AG04450 (cell line): ENCODE measurements around the gene CALY. TPM values are rescaled to one million over a fixed set of nuclear protein-coding genes. Genes with fewer than 3 reads are reported as not detected.
A peak's percentile ranks its signal among the peaks of the same experiment; 100 is the strongest.

Experiments
- CTCF ChIA-PET: fragments of 300-600, 350-600 bp; formaldehyde crosslinking; extraction: SDS; loops from one replicate; lab custom pipeline; 2022; ENCODE audit warnings: antibody characterized with exemption, inconsistent platforms; lab: Charles Lee
- POLR2A ChIA-PET: fragments of 350-600 bp; formaldehyde crosslinking; extraction: SDS; loops from one replicate; lab custom pipeline; 2021; ENCODE audit warnings: antibody characterized with exemption, inconsistent platforms; lab: Yijun Ruan, JAX
- DNase-seq: peaks from one replicate; pipeline ENCODE4 v3.0.0-alpha.2; 2011; ENCODE audit warnings: low read depth, low spot score
- H3K27ac ChIP-seq: one replicate; pipeline ENCODE4 v1.5.1; 2012; ENCODE audit warnings: low read depth, low read length, control low read depth
- H3K27me3 ChIP-seq: one replicate; pipeline ENCODE4 v1.6.0; 2012; ENCODE audit warnings: low read length; ENCODE audit not compliant: control insufficient read depth, insufficient read depth
- H3K4me3 ChIP-seq: 2 replicates; pipeline ENCODE4 v1.5.1; 2011; ENCODE audit warnings: mild to moderate bottlenecking, low read depth, low read length, control low read depth
- H3K9me3 ChIP-seq: 2 replicates; pipeline ENCODE4 v1.5.1; 2012; ENCODE audit warnings: low read length; ENCODE audit not compliant: control insufficient read depth, insufficient read depth
- CTCF ChIP-seq: IDR thresholded peaks from 2 replicates; pipeline ENCODE4 v1.5.1; 2011; ENCODE audit warnings: low read depth, low read length, control low read depth, inconsistent platforms
- polyA plus RNA-seq: library from polyadenylated mRNA; depleted of rRNA; stranded (reverse); fragments of >200 nt; gene quantifications from 2 replicates; pipeline ENCODE4 v1.2.3, GENCODE V29; 2011

The CALY gene
- polyA plus RNA-seq, 1 experiment = 0.16 TPM

- Histone ChIP-seq H3K4me3 (no peak overlapping the region), H3K27me3 (peaks cover 55% of the 10 kb centered on the region), H3K9me3 (peaks cover 10% of the 10 kb centered on the region; the same call in 1 of the 2 replicates), H3K27ac (no peak overlapping the region)
- TF ChIP-seq CTCF = no peak
- no peak for DNase-seq
- ChIA-PET CTCF (no interaction called here), POLR2A (no interaction called here)
Observed at GRCh38 chr10:133332936-133333699, 3.6 kb downstream of the CALY start.

- peak; percentile 74 for DNase-seq
- ChIA-PET POLR2A (interaction anchor here (1.5 kb wide), 1 partner anchor 49 kb away, joined by 4 read pairs; the partner anchor contains the start of gene PAOX), CTCF (interaction anchor here (0.5 to 2.1 kb wide), 77 partner anchors 9 to 1264 kb away, joined by 3 to 26 read pairs (median 5); partner anchors contain the start of genes FUOM, MTG1, PAOX and PRAP1)
- Histone ChIP-seq H3K27me3 (peaks cover 42% of the 10 kb centered on the region), H3K4me3 (peak overlapping the region; percentile 35), H3K9me3 (peaks cover 3% of the 10 kb centered on the region; the same call in 1 of the 2 replicates), H3K27ac (no peak overlapping the region)
- peak; percentile 95 for TF ChIP-seq CTCF
Observed at GRCh38 chr10:133329491-133330202, 7.0 kb downstream of the CALY start.

- Histone ChIP-seq H3K27me3 (peaks cover 35% of the 10 kb centered on the region), H3K9me3 (no peaks in the 10 kb centered on the region; the same call in 1 of the 2 replicates), H3K4me3 (no peak overlapping the region), H3K27ac (no peak overlapping the region)
- DNase-seq = no peak
- ChIA-PET POLR2A (interaction anchor here (1.5 kb wide), 1 partner anchor 50 kb away, joined by 4 read pairs; the partner anchor contains the start of gene PAOX), CTCF (interaction anchor here (0.5 to 2.1 kb wide), 76 partner anchors 8 to 1263 kb away, joined by 3 to 26 read pairs (median 5); partner anchors contain the start of genes FUOM, MTG1, PAOX and PRAP1)
- no peak for TF ChIP-seq CTCF
Observed at GRCh38 chr10:133328358-133329343, 8.0 kb downstream of the CALY start.

- no peak for DNase-seq
- no peak for TF ChIP-seq CTCF
- CTCF ChIA-PET = interaction anchor here (1.1 kb wide), 1 partner anchor 423 kb away, joined by 3 read pairs; no protein-coding TSS in a partner anchor
- Histone ChIP-seq H3K4me3 (no peak overlapping the region), H3K9me3 (no peaks in the 10 kb centered on the region; the same call in 1 of the 2 replicates), H3K27ac (no peak overlapping the region), H3K27me3 (peaks cover 30% of the 10 kb centered on the region)
- POLR2A ChIA-PET = no interaction called here
Observed at GRCh38 chr10:133327651-133328357, 8.9 kb downstream of the CALY start.
